Thyroid gland (tissue), 4 donors: ENCODE results near the gene TRAF7.

Experiments used
- CTCF ChIP-seq, 6 experiments: fragments of 200-600 bp in 3 of 6; fragments of 450-650 bp in 3 of 6; sonication (generic) in 3 of 6; IDR thresholded peaks; one replicate each; pipeline ENCODE4 v1.5.1; 2016 to 2019; ENCODE audit warnings: antibody characterized with exemption in 6 of 6, mild to moderate bottlenecking in 2 of 6, inconsistent platforms in 1 of 6, moderate library complexity in 1 of 6
- POLR2A ChIP-seq, 2 donors: fragments of 450-650 bp; IDR thresholded peaks; one replicate each; pipeline ENCODE4 v1.6.1; 2017; ENCODE audit warnings: antibody characterized with exemption in 2 of 2, mild to moderate bottlenecking in 2 of 2, moderate library complexity in 1 of 2

GRCh38 chr16:2173916-2174315 is 18.3 kb downstream of the TRAF7 start:
- TF ChIP-seq CTCF (IDR thresholded peaks at IDR 0.05) (no peak), POLR2A (IDR thresholded peaks at IDR 0.05) (no peak)
